ENCODE data around the gene PLA2G2C.

DNA sequence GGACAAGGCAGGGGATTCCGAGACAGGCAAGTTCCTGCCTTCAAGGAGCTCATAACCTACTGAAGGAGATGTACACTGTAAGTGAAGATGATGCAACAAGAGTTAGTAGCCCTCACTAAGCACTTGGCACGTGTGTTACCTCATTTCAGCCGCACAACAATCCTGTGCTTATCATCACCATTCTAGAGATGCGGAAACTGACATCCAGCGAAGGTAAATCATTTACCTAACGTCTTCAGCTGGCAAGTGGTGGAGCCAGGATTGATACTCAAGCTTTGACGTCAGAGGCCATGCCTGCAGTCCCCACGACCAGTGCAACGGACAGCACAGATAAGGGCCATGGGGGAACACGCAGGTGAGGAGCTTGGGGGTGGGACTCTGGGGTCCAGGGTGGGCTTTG lies 3.3 kb downstream of the PLA2G2C start:
- TF ChIP-seq, protein P1, sequence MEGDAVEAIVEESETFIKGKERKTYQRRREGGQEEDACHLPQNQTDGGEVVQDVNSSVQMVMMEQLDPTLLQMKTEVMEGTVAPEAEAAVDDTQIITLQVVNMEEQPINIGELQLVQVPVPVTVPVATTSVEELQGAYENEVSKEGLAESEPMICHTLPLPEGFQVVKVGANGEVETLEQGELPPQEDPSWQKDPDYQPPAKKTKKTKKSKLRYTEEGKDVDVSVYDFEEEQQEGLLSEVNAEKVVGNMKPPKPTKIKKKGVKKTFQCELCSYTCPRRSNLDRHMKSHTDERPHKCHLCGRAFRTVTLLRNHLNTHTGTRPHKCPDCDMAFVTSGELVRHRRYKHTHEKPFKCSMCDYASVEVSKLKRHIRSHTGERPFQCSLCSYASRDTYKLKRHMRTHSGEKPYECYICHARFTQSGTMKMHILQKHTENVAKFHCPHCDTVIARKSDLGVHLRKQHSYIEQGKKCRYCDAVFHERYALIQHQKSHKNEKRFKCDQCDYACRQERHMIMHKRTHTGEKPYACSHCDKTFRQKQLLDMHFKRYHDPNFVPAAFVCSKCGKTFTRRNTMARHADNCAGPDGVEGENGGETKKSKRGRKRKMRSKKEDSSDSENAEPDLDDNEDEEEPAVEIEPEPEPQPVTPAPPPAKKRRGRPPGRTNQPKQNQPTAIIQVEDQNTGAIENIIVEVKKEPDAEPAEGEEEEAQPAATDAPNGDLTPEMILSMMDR (conservative IDR thresholded peaks at IDR 0.05): no peak
- no peak for TF ChIP-seq ZFX (IDR thresholded peaks at IDR 0.05)
